ENCODE measurements around the gene PDRG1. TPM values are rescaled to one million over a fixed set of nuclear protein-coding genes. Genes with fewer than 3 reads are reported as not detected.

The PDRG1 gene
- total and polyA plus RNA-seq, 2 donors (not counting 1 experiment from before 2014, with no cell fraction given) = 12.7 to 18.6 TPM

- WGBS (ENCODE audit: insufficient coverage) = 100% methylated on average over 1 of the region's 2 CpGs
- H2AFZ ChIP-seq (ENCODE audit: insufficient read depth, low read depth, low read length, poor library complexity, severe bottlenecking) = no peak overlapping the region
- H3K27me3 Mint-ChIP-seq = peaks cover 56% of the 10 kb centered on the region
- H3K9me3 ChIP-seq (ENCODE audit: control extremely low read depth in 1 of 3, control insufficient read depth in 2 of 3, insufficient read depth in 1 of 3, low read length in 2 of 3) = no peaks in the 10 kb centered on the region
- H3K4me2 ChIP-seq (replicated peaks; ENCODE audit: low read depth, low read length, poor library complexity, severe bottlenecking) = no peak overlapping the region
- intact Hi-C loops (cut with micrococcal nuclease) = no loop called here
- no peaks in the 10 kb centered on the region for H3K4me1 ChIP-seq (ENCODE audit: control insufficient read depth in 2 of 2, insufficient read depth in 2 of 2, low read length in 2 of 2)
- H3K4me3 Mint-ChIP-seq = no peak overlapping the region
- TF ChIP-seq CTCF (IDR thresholded peaks at IDR 0.05) (no peak), EZH2 (IDR thresholded peaks at IDR 0.05; ENCODE audit: borderline replicate concordance, insufficient read depth, low read depth, low read length, poor library complexity, severe bottlenecking) (no peak)
- ATAC-seq (ENCODE audit: low read depth) (no peak), DNase-seq (no peak)
- H4K20me1 ChIP-seq (ENCODE audit: control insufficient read depth, insufficient read depth, low read length, poor library complexity, severe bottlenecking) = no peaks in the 10 kb centered on the region
- H3K27me3 ChIP-seq (replicated peaks in 1 of 4; ENCODE audit: control extremely low read depth in 1 of 4, control insufficient read depth in 3 of 4, insufficient read depth in 4 of 4, low read length in 3 of 4) = peaks cover 0 to 26% (median 5%) of the 10 kb centered on the region in 4 experiments
- H3K27ac Mint-ChIP-seq = no peak overlapping the region
- ChIA-PET POLR2A (no interaction called here), CTCF (no interaction called here)
- H3K36me3 ChIP-seq (replicated peaks in 1 of 2; ENCODE audit: control extremely low read depth in 1 of 2, control insufficient read depth in 1 of 2, extremely low read depth in 1 of 2, insufficient read depth in 2 of 2, low read length in 1 of 2) = no peaks in the 10 kb centered on the region
- no peaks in the 10 kb centered on the region for H3K4me1 Mint-ChIP-seq
- no peak overlapping the region for H3K4me3 ChIP-seq (ENCODE audit: control extremely low read depth in 1 of 5, extremely low read depth in 1 of 5, insufficient read depth in 1 of 5, low read depth in 2 of 5, low read length in 4 of 5)
- H3K27ac ChIP-seq (ENCODE audit: low read length in 2 of 2) = no peak overlapping the region
- no peaks in the 10 kb centered on the region for H3K79me2 ChIP-seq (ENCODE audit: control insufficient read depth, insufficient read depth, low read length)
- no peaks in the 10 kb centered on the region for H3K9me3 Mint-ChIP-seq (ENCODE audit: insufficient read depth)
- H3K9ac ChIP-seq (ENCODE audit: low read length) = no peak overlapping the region
These were observed 22.4 kb upstream of the PDRG1 start for GRCh38 chr20:31974296-31974695.

- Histone ChIP-seq H3K79me2 (ENCODE audit: control insufficient read depth, insufficient read depth, low read length) (no peaks in the 10 kb centered on the region), H3K36me3 (replicated peaks in 1 of 2; ENCODE audit: control extremely low read depth in 1 of 2, control insufficient read depth in 1 of 2, extremely low read depth in 1 of 2, insufficient read depth in 2 of 2, low read length in 1 of 2) (no peaks in the 10 kb centered on the region), H3K9me3 (ENCODE audit: control extremely low read depth in 1 of 3, control insufficient read depth in 2 of 3, insufficient read depth in 1 of 3, low read length in 2 of 3) (peaks cover 0 to 6% (median 0%) of the 10 kb centered on the region in 3 donors), H3K4me2 (replicated peaks; ENCODE audit: low read depth, low read length, poor library complexity, severe bottlenecking) (no peak overlapping the region), H3K4me3 (ENCODE audit: control extremely low read depth in 1 of 5, extremely low read depth in 1 of 5, insufficient read depth in 1 of 5, low read depth in 2 of 5, low read length in 4 of 5) (no peak overlapping the region), H4K20me1 (ENCODE audit: control insufficient read depth, insufficient read depth, low read length, poor library complexity, severe bottlenecking) (no peaks in the 10 kb centered on the region), H2AFZ (ENCODE audit: insufficient read depth, low read depth, low read length, poor library complexity, severe bottlenecking) (no peak overlapping the region), H3K27ac (ENCODE audit: low read length in 2 of 2) (no peak overlapping the region), H3K27me3 (replicated peaks in 1 of 4; ENCODE audit: control extremely low read depth in 1 of 4, control insufficient read depth in 3 of 4, insufficient read depth in 4 of 4, low read length in 3 of 4) (peaks cover 0 to 37% (median 9%) of the 10 kb centered on the region in 4 experiments), H3K9ac (ENCODE audit: low read length) (no peak overlapping the region), H3K4me1 (ENCODE audit: control insufficient read depth in 2 of 2, insufficient read depth in 2 of 2, low read length in 2 of 2) (peaks cover 6 to 11% of the 10 kb centered on the region in 2 donors)
- no peak for DNase-seq
- H3K27me3 Mint-ChIP-seq = peaks cover 59% of the 10 kb centered on the region
- H3K9me3 Mint-ChIP-seq (ENCODE audit: insufficient read depth) = no peaks in the 10 kb centered on the region
- no peak for TF ChIP-seq CTCF (IDR thresholded peaks at IDR 0.05)
- TF ChIP-seq EZH2 (IDR thresholded peaks at IDR 0.05; ENCODE audit: borderline replicate concordance, insufficient read depth, low read depth, low read length, poor library complexity, severe bottlenecking) = no peak
- WGBS (ENCODE audit: insufficient coverage) = 100% methylated on average over 1 of the region's 4 CpGs
- ChIA-PET POLR2A (no interaction called here), CTCF (no interaction called here)
- no peak overlapping the region for H3K4me3 Mint-ChIP-seq
- H3K4me1 Mint-ChIP-seq = peaks cover 6% of the 10 kb centered on the region
- intact Hi-C loops (cut with micrococcal nuclease) = no loop called here
- no peak for ATAC-seq (ENCODE audit: low read depth)
- H3K27ac Mint-ChIP-seq = no peak overlapping the region
These were observed 20.7 kb upstream of the PDRG1 start for GRCh38 chr20:31972471-31973021.
